RWPE2 (cell line): ENCODE measurements around the gene ZFY.
"Not testable (repeated sequence)": the region's sequence is repeated elsewhere in the genome, so short reads cannot be mapped to it uniquely, and the experiment has no call there.

Source experiments
- ATAC-seq: fragments of 200-7000 bp; cut with Tn5 transposase; 3 replicates; pipeline ENCODE4 v1.9.1; 2021; ENCODE audit warnings: low read depth
- DNase-seq: peaks from one replicate; pipeline ENCODE4 v3.0.0-alpha.2; 2020; ENCODE audit warnings: low spot score
- H3K27ac ChIP-seq: fragments of 450-650 bp; 2 replicates; pipeline ENCODE4 v1.5.1; 2017; ENCODE audit warnings: mild to moderate bottlenecking; ENCODE audit not compliant: poor library complexity, severe bottlenecking
- H3K27me3 ChIP-seq: fragments of 250-450 bp; sonication (Bioruptor Pico); 2 replicates; pipeline ENCODE4 v1.5.1; 2021; ENCODE audit warnings: mild to moderate bottlenecking, moderate library complexity; ENCODE audit not compliant: insufficient read depth, poor library complexity, severe bottlenecking
- H3K36me3 ChIP-seq: fragments of 250-450 bp; sonication (Bioruptor Pico); 2 replicates; pipeline ENCODE4 v1.5.1; 2020; ENCODE audit warnings: low read depth, mild to moderate bottlenecking, moderate library complexity
- H3K4me1 ChIP-seq: fragments of 250-450 bp; sonication (Bioruptor Pico); 2 replicates; pipeline ENCODE4 v1.5.1; 2021; ENCODE audit warnings: mild to moderate bottlenecking, moderate library complexity; ENCODE audit not compliant: insufficient read depth, poor library complexity, severe bottlenecking
- H3K4me3 ChIP-seq: fragments of 250-450 bp; sonication (Bioruptor Pico); 2 replicates; pipeline ENCODE4 v1.5.1; 2021; ENCODE audit warnings: mild to moderate bottlenecking, moderate library complexity; ENCODE audit not compliant: severe bottlenecking
- H3K9me3 ChIP-seq: fragments of 250-450 bp; sonication (Bioruptor Pico); 2 replicates; pipeline ENCODE4 v1.5.1; 2021; ENCODE audit warnings: mild to moderate bottlenecking, moderate library complexity; ENCODE audit not compliant: severe bottlenecking
- TF ChIP-seq, protein P1 (sequence below): fragments of 450-650 bp; IDR thresholded peaks from one replicate; pipeline ENCODE4 v1.5.1; 2017; ENCODE audit warnings: mild to moderate bottlenecking, moderate library complexity; ENCODE audit not compliant: poor library complexity, severe bottlenecking

The ZFY gene

DNA sequence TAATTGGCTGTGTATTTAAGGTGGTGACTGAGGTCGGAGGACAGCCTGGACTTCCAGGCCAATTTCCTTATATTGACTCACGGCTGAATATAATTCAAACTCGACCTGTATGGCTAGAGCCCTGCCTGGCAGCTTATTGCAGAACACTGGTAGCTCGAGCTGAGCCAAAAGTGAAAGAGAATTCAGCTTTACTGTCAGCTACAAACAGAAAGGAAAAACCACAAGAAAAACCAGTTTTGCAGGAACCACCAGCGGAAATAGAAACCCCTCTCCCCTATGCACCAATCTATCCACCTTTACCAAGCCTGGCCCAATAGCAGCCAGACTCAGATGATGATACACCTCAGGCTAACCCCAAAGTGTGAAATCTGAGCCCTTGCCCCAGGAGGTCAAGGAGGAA, 68.7 kb downstream of the ZFY start:
- Histone ChIP-seq H3K4me3 (peak overlapping the region; percentile 30), H3K27me3 (no peaks in the 10 kb centered on the region), H3K4me1 (peaks cover 22% of the 10 kb centered on the region), H3K36me3 (no peaks in the 10 kb centered on the region), H3K27ac (peak overlapping the region; percentile 86), H3K9me3 (no peaks in the 10 kb centered on the region)
- DNase-seq (peak; percentile 60), ATAC-seq (peak; percentile 77)
- TF ChIP-seq, protein P1, sequence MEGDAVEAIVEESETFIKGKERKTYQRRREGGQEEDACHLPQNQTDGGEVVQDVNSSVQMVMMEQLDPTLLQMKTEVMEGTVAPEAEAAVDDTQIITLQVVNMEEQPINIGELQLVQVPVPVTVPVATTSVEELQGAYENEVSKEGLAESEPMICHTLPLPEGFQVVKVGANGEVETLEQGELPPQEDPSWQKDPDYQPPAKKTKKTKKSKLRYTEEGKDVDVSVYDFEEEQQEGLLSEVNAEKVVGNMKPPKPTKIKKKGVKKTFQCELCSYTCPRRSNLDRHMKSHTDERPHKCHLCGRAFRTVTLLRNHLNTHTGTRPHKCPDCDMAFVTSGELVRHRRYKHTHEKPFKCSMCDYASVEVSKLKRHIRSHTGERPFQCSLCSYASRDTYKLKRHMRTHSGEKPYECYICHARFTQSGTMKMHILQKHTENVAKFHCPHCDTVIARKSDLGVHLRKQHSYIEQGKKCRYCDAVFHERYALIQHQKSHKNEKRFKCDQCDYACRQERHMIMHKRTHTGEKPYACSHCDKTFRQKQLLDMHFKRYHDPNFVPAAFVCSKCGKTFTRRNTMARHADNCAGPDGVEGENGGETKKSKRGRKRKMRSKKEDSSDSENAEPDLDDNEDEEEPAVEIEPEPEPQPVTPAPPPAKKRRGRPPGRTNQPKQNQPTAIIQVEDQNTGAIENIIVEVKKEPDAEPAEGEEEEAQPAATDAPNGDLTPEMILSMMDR = no peak

DNA sequence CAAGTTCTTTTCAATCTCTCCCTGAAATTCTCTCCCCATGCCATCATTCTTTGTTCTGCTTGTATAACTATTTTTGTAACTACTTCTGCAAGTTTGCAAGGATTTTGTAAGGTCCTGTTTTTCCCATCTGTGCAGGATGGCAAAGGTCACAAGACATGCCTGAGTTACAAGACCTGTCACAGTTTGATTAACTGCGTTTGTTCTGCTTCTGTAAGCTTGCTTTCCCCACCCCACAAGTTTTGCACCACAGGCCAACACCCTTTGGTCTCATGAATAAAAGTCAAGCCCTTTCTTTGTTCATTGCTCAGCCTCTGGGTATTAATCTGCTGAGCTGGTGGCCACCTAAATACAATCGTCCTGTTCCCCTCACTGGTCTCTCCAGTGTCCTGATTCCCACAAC, 70.8 kb downstream of the ZFY start:
- H3K4me3 ChIP-seq, H3K27ac ChIP-seq, DNase-seq, ATAC-seq, H3K27me3 ChIP-seq, H3K36me3 ChIP-seq, H3K9me3 ChIP-seq: not testable (repeated sequence)
- H3K4me1 ChIP-seq = peaks cover 21% of the 10 kb centered on the region

DNA sequence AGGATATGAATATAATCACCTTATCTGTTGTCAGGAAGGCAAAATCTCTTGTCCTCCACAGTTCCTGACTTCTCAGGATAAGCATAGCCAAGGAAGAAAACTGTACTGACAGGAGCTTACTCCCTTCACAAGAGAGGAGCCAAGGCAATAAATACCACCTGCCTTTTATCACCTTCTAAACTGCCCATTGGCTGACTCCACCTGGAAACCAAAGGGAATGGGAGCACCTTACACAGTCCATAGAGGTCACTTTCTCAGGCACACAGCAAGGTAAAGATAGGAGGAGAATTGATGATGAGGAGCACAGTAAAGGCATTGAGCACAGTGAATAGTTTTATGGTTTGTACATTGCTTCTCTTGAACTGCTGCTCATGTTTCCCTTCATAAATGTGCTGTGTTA, 72.8 kb downstream of the ZFY start:
- TF ChIP-seq, protein P1 = no peak
- no peak overlapping the region for H3K27ac ChIP-seq
- no peaks in the 10 kb centered on the region for H3K36me3 ChIP-seq
- ATAC-seq (no peak), DNase-seq (no peak)
- no peak overlapping the region for H3K4me3 ChIP-seq
- H3K9me3 ChIP-seq = no peaks in the 10 kb centered on the region
- peaks cover 5% of the 10 kb centered on the region for H3K4me1 ChIP-seq
- H3K27me3 ChIP-seq = no peaks in the 10 kb centered on the region

DNA sequence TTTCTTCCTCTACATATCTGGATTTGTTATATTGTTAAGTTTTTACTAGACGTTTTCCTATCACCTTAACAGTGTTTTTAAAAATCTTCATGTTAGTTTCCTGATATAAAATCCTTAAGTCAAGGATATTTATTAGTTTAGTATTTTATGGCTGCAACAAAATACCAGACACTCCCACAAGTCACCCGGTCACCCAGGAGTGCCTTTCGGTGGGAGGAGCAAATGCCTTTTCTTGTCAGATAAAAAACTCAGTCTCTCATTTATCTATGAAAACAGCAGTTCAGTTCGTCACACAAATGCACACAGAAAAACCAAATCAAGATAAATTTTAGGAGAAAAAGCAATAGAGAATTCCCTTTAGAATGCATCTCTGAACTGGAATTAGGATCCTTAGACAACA, 77.0 kb downstream of the ZFY start:
- TF ChIP-seq, protein P1 = no peak
- Histone ChIP-seq H3K4me3 (no peak overlapping the region), H3K4me1 (no peaks in the 10 kb centered on the region), H3K9me3 (no peaks in the 10 kb centered on the region), H3K27ac (no peak overlapping the region), H3K27me3 (no peaks in the 10 kb centered on the region), H3K36me3 (no peaks in the 10 kb centered on the region)
- ATAC-seq = no peak
- DNase-seq = no peak

DNA sequence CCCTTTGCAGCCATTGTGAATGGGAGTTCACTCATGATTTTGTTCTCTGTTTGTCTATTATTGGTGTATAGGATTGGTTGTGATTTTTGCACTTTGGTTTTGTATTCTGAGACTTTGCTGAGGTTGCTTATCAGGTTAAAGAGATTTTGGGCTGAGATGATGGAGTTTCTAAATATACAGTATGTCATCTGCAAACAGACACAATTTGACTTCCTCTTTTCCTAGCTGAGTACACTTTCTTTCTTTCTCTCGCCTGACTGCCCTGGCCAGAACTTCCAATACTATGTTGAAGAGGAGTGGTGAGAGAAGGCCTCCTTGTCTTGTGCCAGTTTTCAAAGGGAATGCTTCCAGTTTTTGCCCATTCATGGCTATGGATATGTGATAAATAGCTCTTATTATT, 81.4 kb downstream of the ZFY start:
- no peak for DNase-seq
- no peak for ATAC-seq
- Histone ChIP-seq H3K4me1 (no peaks in the 10 kb centered on the region), H3K4me3 (no peak overlapping the region), H3K27me3 (no peaks in the 10 kb centered on the region), H3K36me3 (no peaks in the 10 kb centered on the region), H3K27ac (no peak overlapping the region), H3K9me3 (no peaks in the 10 kb centered on the region)
- TF ChIP-seq, protein P1 = no peak
